Bronchial epithelial cell (primary cell): ENCODE data around the gene SLC2A9. TPM values are rescaled to one million over a fixed set of nuclear protein-coding genes. Genes with fewer than 3 reads are reported as not detected.

Experiments
- DNase-seq: peaks from one replicate; pipeline ENCODE4 v3.0.0-alpha.2; 2010; ENCODE audit warnings: low read depth
- FAIRE-seq: peaks from 2 replicates; lab custom pipeline; 2011; peaks lifted over from hg19 to GRCh38; lab: Jason Lieb, UNC
- H3K27me3 ChIP-seq: 2 replicates; pipeline ENCODE4 v1.5.1; 2011; ENCODE audit warnings: low read length; ENCODE audit not compliant: control insufficient read depth, insufficient read depth
- H3K36me3 ChIP-seq: 2 replicates; pipeline ENCODE4 v1.5.1; 2011; ENCODE audit warnings: low read length; ENCODE audit not compliant: control insufficient read depth, insufficient read depth
- H3K4me3 ChIP-seq: 2 replicates; pipeline ENCODE4 v1.5.1; 2011; ENCODE audit warnings: mild to moderate bottlenecking, low read depth, low read length, control low read depth
- CTCF ChIP-seq: IDR thresholded peaks from 2 replicates; pipeline ENCODE4 v1.5.1; 2011; ENCODE audit warnings: mild to moderate bottlenecking, moderate library complexity, low read length, control low read depth, inconsistent platforms; ENCODE audit not compliant: insufficient read depth, severe bottlenecking
- total RNA-seq: library from RNA; depleted of rRNA; stranded (reverse); fragments of >200 nt; gene quantifications from 2 replicates; pipeline ENCODE4 v1.2.1, GENCODE V29; 2014

The SLC2A9 gene
- total RNA-seq, 1 donor from 2014 or later = 29.7 TPM

GRCh38 chr4:9889306-9889705, 132.0 kb downstream of the SLC2A9 start:
- FAIRE-seq (no peak), DNase-seq (no peak)
- Histone ChIP-seq H3K36me3 (peaks cover 16% of the 10 kb centered on the region), H3K4me3 (no peak overlapping the region), H3K27me3 (no peaks in the 10 kb centered on the region)
- no peak for TF ChIP-seq CTCF

DNA sequence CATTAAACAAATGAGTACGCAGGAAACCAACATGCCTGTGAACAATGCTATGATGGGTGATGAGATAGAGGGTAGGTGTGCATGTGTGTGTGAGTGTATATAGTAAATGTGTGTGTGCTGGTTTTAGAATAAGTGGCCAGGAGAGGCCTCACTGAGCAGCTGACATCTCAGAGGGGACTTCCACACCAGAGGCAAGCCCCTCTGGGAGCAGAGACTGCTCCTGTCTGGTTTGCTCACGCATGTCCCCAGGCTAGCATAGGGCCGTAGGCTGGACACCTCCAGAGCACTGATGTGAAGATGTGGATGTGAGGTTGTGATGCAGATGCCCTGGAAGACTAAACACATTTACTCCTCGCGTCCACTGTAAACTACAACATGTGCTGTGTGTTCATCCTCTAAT, 135.3 kb downstream of the SLC2A9 start:
- H3K4me3 ChIP-seq = no peak overlapping the region
- no peaks in the 10 kb centered on the region for H3K27me3 ChIP-seq
- DNase-seq (no peak), FAIRE-seq (peak; percentile 90)
- H3K36me3 ChIP-seq = peaks cover 19% of the 10 kb centered on the region
- TF ChIP-seq CTCF = no peak

GRCh38 chr4:9880406-9881197, 140.7 kb downstream of the SLC2A9 start:
- H3K4me3 ChIP-seq = no peak overlapping the region
- H3K36me3 ChIP-seq = peaks cover 12% of the 10 kb centered on the region
- TF ChIP-seq CTCF = no peak
- H3K27me3 ChIP-seq = no peaks in the 10 kb centered on the region
- DNase-seq (no peak), FAIRE-seq (peak; percentile 43)

GRCh38 chr4:9877123-9877522, 144.2 kb downstream of the SLC2A9 start:
- H3K27me3 ChIP-seq = no peaks in the 10 kb centered on the region
- no peak for TF ChIP-seq CTCF
- no peak overlapping the region for H3K4me3 ChIP-seq
- H3K36me3 ChIP-seq = peaks cover 10% of the 10 kb centered on the region
- no peak for FAIRE-seq
- no peak for DNase-seq

GRCh38 chr4:9875516-9875915, 145.8 kb downstream of the SLC2A9 start:
- FAIRE-seq (no peak), DNase-seq (no peak)
- TF ChIP-seq CTCF = no peak
- Histone ChIP-seq H3K4me3 (no peak overlapping the region), H3K36me3 (peaks cover 5% of the 10 kb centered on the region), H3K27me3 (no peaks in the 10 kb centered on the region)
